HCT116 (cell line): ENCODE results near the gene ADORA3. TPM values are rescaled to one million over a fixed set of nuclear protein-coding genes. Genes with fewer than 3 reads are reported as not detected.

Experiments used
- ATAC-seq: fragments of 200-7000 bp; cut with Tn5 transposase; 2 replicates; pipeline ENCODE4 v1.9.1; 2020; ENCODE audit warnings: mild to moderate bottlenecking, moderate library complexity
- BruUV-seq: library from RNA; stranded (reverse); fragments of 400-500 nt; replicated peaks from 2 replicates; lab custom pipeline; 2021; lab: Mats Ljungman, UMichigan
- CTCF ChIA-PET: fragments of 300-600 bp; sonication (Branson Sonifier 250); formaldehyde crosslinking; loops from one replicate; lab custom pipeline; 2021; ENCODE audit warnings: antibody characterized with exemption; lab: Charles Lee
- POLR2A ChIA-PET: fragments of 300-600, 350-600 bp; sonication (Branson Sonifier 250); formaldehyde crosslinking; loops from one replicate; lab custom pipeline; 2021; ENCODE audit warnings: antibody characterized with exemption; lab: Charles Lee
- RAD21 ChIA-PET, 2 experiments: fragments of 300-600 bp; sonication (Branson Sonifier 250); formaldehyde crosslinking; loops; one replicate each; lab custom pipeline; 2023; ENCODE audit warnings: low total read pairs in 2 of 2; ENCODE audit not compliant: uncharacterized antibody in 2 of 2, unreplicated experiment in 2 of 2, low non-redundant PET in 1 of 2; lab: Charles Lee
- DNase-seq: peaks from one replicate; pipeline ENCODE4 v3.0.0-alpha.2; 2010; ENCODE audit warnings: low read depth, low spot score
- H2AFZ ChIP-seq: fragments of 200-600 bp; shearing (Covaris generic), sonication (generic); 2 replicates; pipeline ENCODE4 v1.6.1; 2017; ENCODE audit warnings: low read depth, mixed run types, mixed read lengths, antibody characterized with exemption, low read length; ENCODE audit not compliant: poor library complexity, severe bottlenecking
- H3K27ac ChIP-seq: 2 replicates; pipeline ENCODE4 v1.5.1; 2012; ENCODE audit warnings: low read depth, low read length
- H3K27me3 ChIP-seq: fragments of 200-600 bp; sonication (generic); 2 replicates; pipeline ENCODE4 v1.6.1; 2016; ENCODE audit warnings: mixed run types, low read length, mixed read lengths; ENCODE audit not compliant: insufficient read depth
- H3K36me3 ChIP-seq, 2 experiments: fragments of 200-500 bp in 1 of 2; fragments of 200-600 bp in 1 of 2; sonication (Bioruptor generic) in 1 of 2; sonication (generic) in 1 of 2; 2 replicates each; pipeline versions ENCODE4 v1.5.1 to v1.6.1; 2014 to 2016; ENCODE audit warnings: low read length in 2 of 2, inconsistent platforms in 1 of 2, mixed read lengths in 1 of 2, mixed run types in 1 of 2; ENCODE audit not compliant: insufficient read depth in 2 of 2, control insufficient read depth in 1 of 2
- H3K4me1 ChIP-seq, 2 experiments: fragments of 200-600 bp in 1 of 2; sonication (generic) in 1 of 2; 2 replicates each; pipeline versions ENCODE4 v1.5.1 to v1.6.1; 2012 to 2017; ENCODE audit warnings: low read length in 2 of 2, inconsistent platforms in 1 of 2, mild to moderate bottlenecking in 1 of 2, mixed read lengths in 1 of 2, mixed run types in 1 of 2, moderate library complexity in 1 of 2; ENCODE audit not compliant: insufficient read depth in 2 of 2, control insufficient read depth in 1 of 2
- H3K4me2 ChIP-seq: fragments of 200-600 bp; sonication (generic); 2 replicates; pipeline ENCODE4 v1.6.1; 2017; ENCODE audit warnings: mixed run types, low read length, mixed read lengths
- H3K4me3 ChIP-seq, 2 experiments: fragments of 200-600 bp in 1 of 2; sonication (generic) in 1 of 2; replicated peaks in 1 of 2; 2 replicates each; pipeline ENCODE4 v1.5.1; 2011 to 2016; ENCODE audit warnings: low read length in 2 of 2, control low read depth in 1 of 2, low read depth in 1 of 2, mild to moderate bottlenecking in 1 of 2, mixed read lengths in 1 of 2, mixed run types in 1 of 2
- H3K79me2 ChIP-seq: fragments of 200-600 bp; sonication (generic); 2 replicates; pipeline ENCODE4 v1.6.1; 2017; ENCODE audit warnings: mild to moderate bottlenecking, mixed run types, low read length, moderate library complexity, mixed read lengths; ENCODE audit not compliant: insufficient read depth
- H3K9ac ChIP-seq: fragments of 200-600 bp; sonication (generic); 2 replicates; pipeline ENCODE4 v1.6.1; 2016; ENCODE audit warnings: low read length, mixed read lengths
- H3K9me2 ChIP-seq: fragments of 200-600 bp; sonication (generic), shearing (Covaris generic); 2 replicates; pipeline ENCODE4 v1.6.1; 2017; ENCODE audit warnings: mixed run types, mild to moderate bottlenecking, moderate library complexity; ENCODE audit not compliant: insufficient read depth
- H3K9me3 ChIP-seq, 2 experiments: fragments of 200-500 bp in 1 of 2; fragments of 200-600 bp in 1 of 2; sonication (Bioruptor generic) in 1 of 2; sonication (generic) in 1 of 2; 2 replicates each; pipeline ENCODE4 v1.6.1; 2014 to 2017; ENCODE audit warnings: low read length in 2 of 2, mixed read lengths in 2 of 2, inconsistent platforms in 1 of 2, low read depth in 1 of 2, mild to moderate bottlenecking in 1 of 2, mixed run types in 1 of 2, moderate library complexity in 1 of 2; ENCODE audit not compliant: control insufficient read depth in 1 of 2, insufficient read depth in 1 of 2
- H4K20me1 ChIP-seq: fragments of 200-600 bp; sonication (generic), shearing (Covaris generic); 2 replicates; pipeline ENCODE4 v1.6.1; 2017; ENCODE audit warnings: mixed run types, mild to moderate bottlenecking, moderate library complexity; ENCODE audit not compliant: insufficient read depth
- CBX3 ChIP-seq: IDR thresholded peaks from 2 replicates; pipeline ENCODE4 v1.6.1; 2012; ENCODE audit warnings: low read depth
- EGR1 ChIP-seq: IDR thresholded peaks from 2 replicates; pipeline ENCODE4 v1.6.1; 2012; ENCODE audit warnings: low read depth
- ELF1 ChIP-seq: IDR thresholded peaks from 2 replicates; pipeline ENCODE4 v1.6.1; 2012; ENCODE audit warnings: low read depth, borderline replicate concordance
- POLR2A ChIP-seq: IDR thresholded peaks from 2 replicates; pipeline ENCODE4 v1.7.0; 2011; ENCODE audit warnings: borderline replicate concordance; ENCODE audit not compliant: insufficient read depth, insufficient read length; ENCODE audit errors: extremely low read depth
- POLR2AphosphoS5 ChIP-seq: IDR thresholded peaks from 2 replicates; pipeline ENCODE4 v1.6.1; 2011; ENCODE audit warnings: mild to moderate bottlenecking, low read depth, low read length, moderate library complexity
- SP1 ChIP-seq: IDR thresholded peaks from 2 replicates; pipeline ENCODE4 v1.6.1; 2012; ENCODE audit warnings: low read depth
- ZFX ChIP-seq: fragments of 450-650 bp; IDR thresholded peaks from 2 replicates; pipeline ENCODE4 v1.6.1; 2017
- intact Hi-C: fragments of 100-400 bp; cut with micrococcal nuclease; formaldehyde crosslinking; loops from 2 replicates; pipeline ENCODE4 v1.10.0; 2022
- total RNA-seq: library from RNA; stranded (reverse); gene quantifications from one replicate; pipeline ENCODE4 v1.2.1, GENCODE V29; 2021; ENCODE audit not compliant: unreplicated experiment
- TF ChIP-seq, protein P1 (sequence below), 3 experiments: fragments of 200-600 bp in 1 of 3; sonication (generic) in 1 of 3; IDR thresholded peaks in 2 of 3; conservative IDR thresholded peaks in 1 of 3; 2 replicates each; pipeline ENCODE4 v1.5.1; 2012 to 2017; ENCODE audit warnings: low read depth in 2 of 3, low read length in 2 of 3, antibody characterized with exemption in 1 of 3, borderline replicate concordance in 1 of 3, control low read depth in 1 of 3, mild to moderate bottlenecking in 1 of 3, mixed read lengths in 1 of 3, mixed run types in 1 of 3, moderate library complexity in 1 of 3; ENCODE audit not compliant: insufficient read depth in 1 of 3
- TF ChIP-seq, protein P2 (sequence below): IDR thresholded peaks from 2 replicates; pipeline ENCODE4 v1.6.1; 2012

Gene ADORA3
- total RNA-seq, 1 experiment from 2014 or later, result not detected

DNA sequence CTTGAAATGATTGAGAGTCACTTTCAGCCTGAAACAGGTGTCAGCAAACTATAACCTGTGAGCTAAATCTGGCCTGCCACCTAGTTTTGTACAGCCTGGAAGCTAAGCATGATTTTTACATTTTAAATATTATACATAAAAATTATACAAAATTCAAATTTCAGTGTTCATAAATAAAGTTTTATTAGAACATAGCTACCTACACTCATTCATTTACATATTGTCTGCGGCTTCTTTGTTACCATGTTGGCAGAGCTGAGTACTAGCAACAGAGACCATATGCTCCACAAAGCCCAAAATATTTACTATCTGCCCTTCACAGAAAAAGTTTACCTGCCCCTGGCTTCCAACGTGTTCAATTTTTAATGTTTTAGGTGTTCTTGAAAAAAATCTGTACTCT, 37.7 kb downstream of the ADORA3 start:
- Histone ChIP-seq H3K79me2 (no peaks in the 10 kb centered on the region), H4K20me1 (no peaks in the 10 kb centered on the region), H3K36me3 (peaks cover 6 to 10% of the 10 kb centered on the region in 2 experiments; a peak in 3 of 4 replicates), H3K9me3 (no peaks in the 10 kb centered on the region), H3K9me2 (no peaks in the 10 kb centered on the region), H3K27ac (no peak overlapping the region), H3K4me1 (no peaks in the 10 kb centered on the region), H3K4me2 (no peak overlapping the region), H3K9ac (no peak overlapping the region)
- POLR2A ChIA-PET, result interaction anchor here (0.7 kb wide), 1 partner anchor 9 kb away, joined by 3 read pairs; no protein-coding TSS in a partner anchor
- no peak for ATAC-seq
- no peak for TF ChIP-seq POLR2AphosphoS5
- TF ChIP-seq SP1, result no peak
- TF ChIP-seq ZFX, result no peak
- TF ChIP-seq ELF1, result no peak
- no peak for TF ChIP-seq CBX3
- TF ChIP-seq, protein P1, sequence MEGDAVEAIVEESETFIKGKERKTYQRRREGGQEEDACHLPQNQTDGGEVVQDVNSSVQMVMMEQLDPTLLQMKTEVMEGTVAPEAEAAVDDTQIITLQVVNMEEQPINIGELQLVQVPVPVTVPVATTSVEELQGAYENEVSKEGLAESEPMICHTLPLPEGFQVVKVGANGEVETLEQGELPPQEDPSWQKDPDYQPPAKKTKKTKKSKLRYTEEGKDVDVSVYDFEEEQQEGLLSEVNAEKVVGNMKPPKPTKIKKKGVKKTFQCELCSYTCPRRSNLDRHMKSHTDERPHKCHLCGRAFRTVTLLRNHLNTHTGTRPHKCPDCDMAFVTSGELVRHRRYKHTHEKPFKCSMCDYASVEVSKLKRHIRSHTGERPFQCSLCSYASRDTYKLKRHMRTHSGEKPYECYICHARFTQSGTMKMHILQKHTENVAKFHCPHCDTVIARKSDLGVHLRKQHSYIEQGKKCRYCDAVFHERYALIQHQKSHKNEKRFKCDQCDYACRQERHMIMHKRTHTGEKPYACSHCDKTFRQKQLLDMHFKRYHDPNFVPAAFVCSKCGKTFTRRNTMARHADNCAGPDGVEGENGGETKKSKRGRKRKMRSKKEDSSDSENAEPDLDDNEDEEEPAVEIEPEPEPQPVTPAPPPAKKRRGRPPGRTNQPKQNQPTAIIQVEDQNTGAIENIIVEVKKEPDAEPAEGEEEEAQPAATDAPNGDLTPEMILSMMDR (IDR thresholded peaks at IDR 0.05 in 2 of 3, conservative IDR thresholded peaks at IDR 0.05 in 1 of 3; ENCODE audit: borderline replicate concordance in 1 of 3, insufficient read depth in 1 of 3, low read depth in 2 of 3, low read length in 2 of 3), result no peak
- no peak for TF ChIP-seq POLR2A
- no peak for TF ChIP-seq EGR1
- TF ChIP-seq, protein P2, sequence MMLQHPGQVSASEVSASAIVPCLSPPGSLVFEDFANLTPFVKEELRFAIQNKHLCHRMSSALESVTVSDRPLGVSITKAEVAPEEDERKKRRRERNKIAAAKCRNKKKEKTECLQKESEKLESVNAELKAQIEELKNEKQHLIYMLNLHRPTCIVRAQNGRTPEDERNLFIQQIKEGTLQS, result no peak
- TF ChIP-seq, all 23 proteins: peak for 0
- Histone ChIP-seq H3K4me3 (no peak overlapping the region), H3K27me3 (no peaks in the 10 kb centered on the region), H2AFZ (no peak overlapping the region)
- no TSS peak for BruUV-seq
- intact Hi-C loops, result no loop called here
- DNase-seq, result no peak
- CTCF ChIA-PET, result interaction anchor here (0.9 kb wide), 1 partner anchor 16 kb away, joined by 4 read pairs; no protein-coding TSS in a partner anchor
- RAD21 ChIA-PET, result no interaction called here
